Activated naive CD4-positive, alpha-beta T cell treated with anti-CD3 and anti-CD28 coated beads for 36 hours (primary cell): ENCODE measurements around the gene MEIOC. TPM values are rescaled to one million over a fixed set of nuclear protein-coding genes. Genes with fewer than 3 reads are reported as not detected.
"Not testable (repeated sequence)": the region's sequence is repeated elsewhere in the genome, so short reads cannot be mapped to it uniquely, and the experiment has no call there.

Experiments
- CTCF ChIA-PET: fragments of 350-600 bp; sonication (Branson Sonifier 250); formaldehyde crosslinking; loops from one replicate; lab custom pipeline; 2021; ENCODE audit warnings: antibody characterized with exemption; lab: Charles Lee
- DNase-seq: peaks from one replicate; pipeline ENCODE4 v3.0.0-alpha.2; 2020
- H3K27ac Mint-ChIP-seq: one replicate; pipeline ENCODE4 v1.8.0; 2021; ENCODE audit warnings: mild to moderate bottlenecking, mixed read lengths
- H3K27me3 Mint-ChIP-seq: one replicate; pipeline ENCODE4 v1.8.0; 2021; ENCODE audit warnings: low read depth, mixed read lengths
- H3K36me3 Mint-ChIP-seq: one replicate; pipeline ENCODE4 v1.8.0; 2021; ENCODE audit warnings: low read depth, mixed read lengths
- H3K4me1 Mint-ChIP-seq: one replicate; pipeline ENCODE4 v1.8.0; 2021; ENCODE audit warnings: low read depth, mixed read lengths
- H3K4me3 Mint-ChIP-seq: one replicate; pipeline ENCODE4 v1.8.0; 2021; ENCODE audit warnings: mild to moderate bottlenecking, moderate library complexity, mixed read lengths
- H3K9me3 Mint-ChIP-seq: one replicate; pipeline ENCODE4 v1.8.0; 2021; ENCODE audit warnings: mixed read lengths
- intact Hi-C: fragments of 100-400 bp; cut with micrococcal nuclease; formaldehyde crosslinking; loops from one replicate; pipeline ENCODE4 v1.15.1; 2023
- total RNA-seq, 2 experiments: library from RNA; stranded (reverse); gene quantifications; one replicate each; pipeline ENCODE4 v1.2.3, GENCODE V29; 2021

The MEIOC gene
- total RNA-seq, 2 experiments from 2014 or later: 0.05 TPM; not detected in 1

DNA sequence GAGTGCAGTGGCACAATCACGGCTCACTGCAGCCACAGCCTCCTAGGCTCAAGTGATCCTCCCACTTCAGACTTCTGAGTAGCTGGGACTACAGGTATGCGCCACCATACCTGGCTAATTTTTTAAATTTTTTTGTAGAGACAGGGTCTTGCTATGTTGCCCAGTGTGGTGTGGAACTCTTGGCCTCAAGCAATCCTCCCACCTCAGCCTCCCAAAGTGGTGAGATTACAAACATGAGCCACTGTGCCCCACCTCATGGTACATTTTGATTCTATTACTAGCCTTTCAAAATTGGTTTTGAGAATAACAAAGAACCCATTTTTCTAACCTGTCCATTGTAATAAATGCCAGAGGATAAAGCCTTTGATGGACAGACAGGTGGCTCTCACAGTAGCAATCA lies 31.9 kb downstream of the MEIOC start:
- CTCF ChIA-PET: interaction anchor here (0.5 kb wide), 1 partner anchor 321 kb away, joined by 4 read pairs; no protein-coding TSS in a partner anchor
- Mint-ChIP-seq H3K4me3 (peak overlapping the region; percentile 99), H3K27ac (no peak overlapping the region), H3K27me3 (no peaks in the 10 kb centered on the region), H3K4me1 (peaks cover 30% of the 10 kb centered on the region), H3K36me3 (peaks cover 9% of the 10 kb centered on the region), H3K9me3 (no peaks in the 10 kb centered on the region)
- intact Hi-C loops: no loop called here
- no peak for DNase-seq

GRCh38 chr17:44688675-44689476 lies 32.6 kb downstream of the MEIOC start:
- Mint-ChIP-seq H3K36me3 (peaks cover 6% of the 10 kb centered on the region), H3K27me3 (no peaks in the 10 kb centered on the region), H3K27ac (peak overlapping the region; percentile 89), H3K4me3 (peak overlapping the region; percentile 99), H3K9me3 (no peaks in the 10 kb centered on the region), H3K4me1 (peaks cover 25% of the 10 kb centered on the region)
- intact Hi-C loops: loop anchor here (1.0 kb wide), 2 partner anchors 19 to 86 kb away; partner anchors contain the start of gene DBF4B
- CTCF ChIA-PET: interaction anchor here (0.5 kb wide), 1 partner anchor 322 kb away, joined by 4 read pairs; no protein-coding TSS in a partner anchor
- DNase-seq: peak; percentile 19

GRCh38 chr17:44689477-44690217 lies 33.4 kb downstream of the MEIOC start, which contains the start of gene CCDC43:
TSS of gene CCDC43 (minus strand) at chr17:44689776. CDS start at chr17:44689753, 23 bp downstream.
- intact Hi-C loops: loop anchor here (1.0 kb wide), 2 partner anchors 19 to 86 kb away; partner anchors contain the start of gene DBF4B
- CTCF ChIA-PET: no interaction called here
- Mint-ChIP-seq H3K4me3 (peak within 1 kb of the TSS; percentile 99), H3K4me1 (peaks cover 24% of the 10 kb centered on the region), H3K9me3 (no peaks in the 10 kb centered on the region), H3K27me3 (no peaks in the 10 kb centered on the region), H3K27ac (peak within 1 kb of the TSS; percentile 89), H3K36me3 (peaks cover 6% of the 10 kb centered on the region)
- peak; percentile 94 for DNase-seq

GRCh38 chr17:44690746-44691306 lies 34.6 kb downstream of the MEIOC start:
- Mint-ChIP-seq H3K4me3 (peak overlapping the region; percentile 99), H3K27ac (peak overlapping the region; percentile 5), H3K4me1 (peaks cover 24% of the 10 kb centered on the region)
- H3K36me3 Mint-ChIP-seq, H3K9me3 Mint-ChIP-seq, H3K27me3 Mint-ChIP-seq, intact Hi-C loops: not testable (repeated sequence)
- peak; percentile 50 for DNase-seq
- CTCF ChIA-PET: interaction anchor here (1.2 to 1.3 kb wide), 3 partner anchors 10 to 86 kb away, joined by 4 read pairs; no protein-coding TSS in a partner anchor

DNA sequence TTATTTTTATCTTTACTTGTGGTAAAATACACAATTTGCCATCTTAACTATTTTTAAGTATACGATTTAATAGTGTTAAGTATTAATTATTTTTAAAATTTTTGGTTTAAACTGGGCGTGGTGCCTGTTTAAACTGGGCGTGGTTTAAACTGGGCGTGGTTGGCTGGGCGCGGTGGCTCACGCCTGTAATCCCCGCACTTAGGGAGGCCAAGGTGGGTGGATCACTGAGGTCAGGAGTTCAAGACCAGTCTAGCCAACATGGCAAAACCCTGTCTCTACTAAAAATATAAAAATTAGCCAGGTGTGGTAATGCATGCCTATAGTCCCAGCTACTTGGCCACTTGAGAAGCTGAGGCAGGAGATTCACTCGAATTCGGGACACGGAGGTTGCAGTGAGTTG lies 37.3 kb downstream of the MEIOC start:
- H3K9me3 Mint-ChIP-seq: no peaks in the 10 kb centered on the region
- CTCF ChIA-PET: interaction anchor here (0.7 kb wide), 1 partner anchor 293 kb away, joined by 4 read pairs; no protein-coding TSS in a partner anchor
- H3K4me1 Mint-ChIP-seq: peaks cover 13% of the 10 kb centered on the region
- peaks cover 3% of the 10 kb centered on the region for H3K36me3 Mint-ChIP-seq
- no peak overlapping the region for H3K4me3 Mint-ChIP-seq
- H3K27ac Mint-ChIP-seq: no peak overlapping the region
- intact Hi-C loops: no loop called here
- no peak for DNase-seq
- H3K27me3 Mint-ChIP-seq: no peaks in the 10 kb centered on the region

DNA sequence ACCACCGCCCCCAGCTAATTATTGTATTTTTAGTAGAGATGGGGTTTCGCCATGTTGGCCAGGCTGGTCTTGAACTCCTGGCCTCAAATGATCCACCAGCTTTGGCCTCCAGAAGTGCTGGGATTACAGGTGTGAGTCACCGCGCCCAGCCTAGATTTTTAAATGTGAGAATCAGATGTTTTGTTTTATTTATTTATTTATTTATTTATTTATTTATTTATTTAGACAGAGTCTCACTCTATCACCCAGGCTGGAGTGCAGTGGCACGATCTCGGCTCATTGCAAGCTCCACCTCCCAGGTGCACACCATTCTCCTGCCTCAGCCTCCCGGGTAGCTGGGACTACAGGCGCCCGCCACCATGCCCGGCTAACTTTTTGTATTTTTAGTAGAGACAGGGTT lies 44.0 kb downstream of the MEIOC start:
- CTCF ChIA-PET: interaction anchor here (1.8 kb wide), 1 partner anchor 9 kb away, joined by 4 read pairs; no protein-coding TSS in a partner anchor
- H3K4me1 Mint-ChIP-seq: not testable (repeated sequence)

DNA sequence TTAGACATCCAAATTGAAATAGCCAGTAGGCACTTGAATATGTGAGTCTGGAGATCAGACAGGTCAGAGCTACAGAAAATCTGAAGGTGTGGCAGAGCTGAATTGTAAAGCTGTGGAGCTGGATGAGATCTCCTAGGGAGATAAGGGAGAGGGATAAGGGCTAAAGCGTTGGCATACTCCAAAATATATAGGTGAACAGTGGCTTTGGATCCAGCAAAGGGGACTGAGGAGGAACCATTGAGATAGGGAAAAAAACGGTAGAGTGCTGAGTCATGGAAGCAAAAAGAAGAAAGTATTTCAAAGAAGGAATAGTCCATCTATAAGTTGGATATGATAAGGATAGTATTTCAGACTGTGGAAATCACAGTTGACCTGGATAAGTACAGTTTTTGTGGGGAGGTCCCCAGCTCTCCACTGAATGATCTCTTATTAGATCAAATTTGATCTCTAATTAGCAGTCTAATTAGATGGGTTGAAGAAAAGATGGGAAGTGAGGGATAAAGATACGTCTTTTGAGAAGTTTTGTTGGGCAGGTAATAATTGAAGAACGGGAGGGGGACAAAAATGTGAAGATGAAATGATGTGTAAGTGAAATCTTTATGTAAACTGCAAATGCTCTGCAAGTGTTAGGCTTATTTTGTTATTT lies 51.6 kb downstream of the MEIOC start:
- Mint-ChIP-seq H3K4me3 (no peak overlapping the region), H3K4me1 (peaks cover 5% of the 10 kb centered on the region)

More for the DNA sequence above, 44.0 kb downstream of the MEIOC start:
- H3K9me3 Mint-ChIP-seq, H3K36me3 Mint-ChIP-seq, H3K27me3 Mint-ChIP-seq, H3K27ac Mint-ChIP-seq, DNase-seq, intact Hi-C loops, H3K4me3 Mint-ChIP-seq: not testable (repeated sequence)

DNA sequence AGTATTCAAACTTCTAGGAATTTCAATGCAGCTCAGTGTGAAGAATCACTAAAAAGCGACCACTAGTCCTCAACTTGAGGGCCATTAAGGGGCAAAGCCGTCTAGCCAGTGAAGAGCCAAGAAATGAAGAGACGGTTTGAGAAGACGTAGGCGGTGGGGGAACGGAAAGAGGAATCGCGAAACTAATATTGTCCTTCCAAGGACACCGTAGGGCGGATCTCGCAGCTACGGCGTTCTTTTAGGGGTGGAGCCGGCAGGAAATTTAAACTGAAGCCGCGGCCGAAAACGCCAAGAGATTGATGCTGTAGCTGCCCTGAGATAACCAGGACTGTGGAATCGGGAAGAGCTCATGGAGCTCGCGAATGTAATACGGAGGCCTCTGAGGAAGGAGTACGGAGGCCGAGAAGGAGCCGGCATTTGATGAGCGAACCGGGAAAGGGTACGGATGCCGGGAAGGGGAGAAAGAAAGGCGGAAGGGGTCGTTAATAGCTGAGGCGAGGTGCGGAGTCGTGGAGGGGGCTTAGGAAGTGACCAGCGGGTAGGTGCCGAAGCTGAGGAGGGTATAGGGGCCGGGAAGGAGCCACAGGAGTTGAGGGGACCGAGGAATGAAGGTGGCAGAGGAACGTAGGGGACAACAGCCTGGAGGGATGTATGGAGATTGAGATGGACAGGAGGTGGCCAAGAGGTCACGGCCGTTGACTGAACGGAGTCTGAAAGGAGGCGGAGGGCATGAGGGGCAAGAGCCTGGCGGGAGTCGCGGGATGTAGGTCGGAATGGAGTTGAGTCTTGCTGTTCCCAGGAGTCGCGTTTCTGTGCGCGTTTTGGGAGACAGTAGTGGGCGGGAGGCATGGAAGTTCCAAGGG lies 52.4 kb downstream of the MEIOC start, which contains the start of gene DBF4B:
DBF4B (plus strand) TSS at position 265 of the 863 bp plus-strand sequence; CDS start at position 421, 156 bp downstream.
- no peak within 1 kb of the TSS for H3K4me3 Mint-ChIP-seq

More for the DNA sequence above, 51.6 kb downstream of the MEIOC start:
- Mint-ChIP-seq H3K36me3 (peaks cover 2% of the 10 kb centered on the region), H3K27me3 (no peaks in the 10 kb centered on the region), H3K27ac (no peak overlapping the region), H3K9me3 (no peaks in the 10 kb centered on the region)
- CTCF ChIA-PET: interaction anchor here (0.8 to 1.3 kb wide), 3 partner anchors 17 to 70 kb away, joined by 3 to 4 read pairs (median 4); no protein-coding TSS in a partner anchor
- no peak for DNase-seq
- intact Hi-C loops: loop anchor here (1.0 kb wide), 1 partner anchor 19 kb away; the partner anchor contains the start of gene CCDC43

GRCh38 chr17:44719444-44719843 lies 63.2 kb downstream of the MEIOC start:
- Mint-ChIP-seq H3K27ac (no peak overlapping the region), H3K4me3 (no peak overlapping the region), H3K4me1 (no peaks in the 10 kb centered on the region), H3K9me3 (no peaks in the 10 kb centered on the region), H3K27me3 (no peaks in the 10 kb centered on the region), H3K36me3 (peaks cover 20% of the 10 kb centered on the region)
- DNase-seq: no peak
- CTCF ChIA-PET: no interaction called here
- intact Hi-C loops: no loop called here

More for the DNA sequence above, 52.4 kb downstream of the MEIOC start, which contains the start of gene DBF4B:
- Mint-ChIP-seq H3K27me3 (no peaks in the 10 kb centered on the region), H3K27ac (no peak within 1 kb of the TSS), H3K4me1 (peaks cover 5% of the 10 kb centered on the region), H3K36me3 (peaks cover 2% of the 10 kb centered on the region), H3K9me3 (no peaks in the 10 kb centered on the region)
- CTCF ChIA-PET: interaction anchor here (0.6 to 1.3 kb wide), 3 partner anchors 18 to 373 kb away, joined by 4 read pairs; no protein-coding TSS in a partner anchor
- peak; percentile 93 for DNase-seq
- intact Hi-C loops: loop anchor here (1.0 kb wide), 1 partner anchor 19 kb away; the partner anchor contains the start of gene CCDC43

- CTCF ChIA-PET: no interaction called here
- H3K4me3 Mint-ChIP-seq: no peak overlapping the region
- no peak for DNase-seq
- intact Hi-C loops: no loop called here
- H3K36me3 Mint-ChIP-seq: peaks cover 21% of the 10 kb centered on the region
- H3K9me3 Mint-ChIP-seq: no peaks in the 10 kb centered on the region
- H3K4me1 Mint-ChIP-seq: no peaks in the 10 kb centered on the region
- no peak overlapping the region for H3K27ac Mint-ChIP-seq
- no peaks in the 10 kb centered on the region for H3K27me3 Mint-ChIP-seq
Measured at GRCh38 chr17:44722254-44722653, 66.0 kb downstream of the MEIOC start.
